WTC11 (cell line): Measurements from ENCODE around the gene CDH13. TPM values are rescaled to one million over a fixed set of nuclear protein-coding genes. Genes with fewer than 3 reads are reported as not detected.

ENCODE experiments used
- ATAC-seq: fragments of 200-7000 bp; cut with Tn5 transposase; 2 replicates; pipeline ENCODE4 v1.10.0; 2021; ENCODE audit warnings: mild to moderate bottlenecking, moderate library complexity
- CTCF ChIA-PET: fragments of 300-600 bp; sonication (Branson Sonifier 250); formaldehyde crosslinking; loops from one replicate; lab custom pipeline; 2021; ENCODE audit warnings: antibody characterized with exemption; lab: Charles Lee
- POLR2A ChIA-PET: fragments of 350-600 bp; sonication (Branson Sonifier 250); formaldehyde crosslinking; loops from one replicate; lab custom pipeline; 2021; ENCODE audit warnings: antibody characterized with exemption; lab: Charles Lee
- DNase-seq: peaks from one replicate; pipeline ENCODE4 v3.0.0; 2021; ENCODE audit warnings: low spot score
- H3K27ac Mint-ChIP-seq: 2 replicates; pipeline ENCODE4 v1.8.0; 2021; ENCODE audit warnings: mixed read lengths
- H3K27me3 Mint-ChIP-seq: 2 replicates; pipeline ENCODE4 v1.8.0; 2021; ENCODE audit warnings: low read depth, mild to moderate bottlenecking, moderate library complexity, mixed read lengths
- H3K36me3 Mint-ChIP-seq: 2 replicates; pipeline ENCODE4 v1.8.0; 2021; ENCODE audit warnings: mixed read lengths
- H3K4me1 Mint-ChIP-seq: 2 replicates; pipeline ENCODE4 v1.8.0; 2022; ENCODE audit warnings: mixed read lengths
- H3K4me3 Mint-ChIP-seq: 2 replicates; pipeline ENCODE4 v1.8.0; 2021; ENCODE audit warnings: mild to moderate bottlenecking, moderate library complexity, mixed read lengths
- H3K9me3 Mint-ChIP-seq: 2 replicates; pipeline ENCODE4 v1.8.0; 2021; ENCODE audit warnings: mixed read lengths
- ATF1 ChIP-seq: sonication (generic); formaldehyde crosslinking; IDR thresholded peaks from 2 replicates; pipeline ENCODE4 v1.8.1; 2023; ENCODE audit warnings: mild to moderate bottlenecking, moderate library complexity, missing genetic modification reagents
- ATF2 ChIP-seq: sonication (generic); formaldehyde crosslinking; IDR thresholded peaks from 2 replicates; pipeline ENCODE4 v1.8.1; 2022; ENCODE audit warnings: low read depth, missing genetic modification reagents, borderline replicate concordance
- EMX1 ChIP-seq: fragments of 250-450 bp; sonication (Bioruptor Pico); IDR thresholded peaks from 2 replicates; pipeline ENCODE4 v1.8.0; 2021; ENCODE audit warnings: mild to moderate bottlenecking
- ERG ChIP-seq: fragments of 250-450 bp; sonication (Bioruptor Pico); IDR thresholded peaks from 2 replicates; pipeline ENCODE4 v1.8.0; 2021; ENCODE audit warnings: mild to moderate bottlenecking
- ESRRA ChIP-seq: sonication (generic); formaldehyde crosslinking; IDR thresholded peaks from 2 replicates; pipeline ENCODE4 v1.8.1; 2022; ENCODE audit warnings: mild to moderate bottlenecking, missing genetic modification reagents, borderline replicate concordance
- HMGA2 ChIP-seq: fragments of 250-450 bp; sonication (Bioruptor Pico); IDR thresholded peaks from 2 replicates; pipeline ENCODE4 v1.4.0; 2021; ENCODE audit warnings: mild to moderate bottlenecking, moderate library complexity
- HMGXB4 ChIP-seq: sonication (generic); formaldehyde crosslinking; IDR thresholded peaks from 2 replicates; pipeline ENCODE4 v1.8.1; 2023; ENCODE audit warnings: mild to moderate bottlenecking, moderate library complexity, missing genetic modification reagents
- IRF1 ChIP-seq: sonication (generic); formaldehyde crosslinking; IDR thresholded peaks from 2 replicates; pipeline ENCODE4 v1.8.0; 2023; ENCODE audit warnings: missing genetic modification reagents
- MYBL2 ChIP-seq: sonication (generic); formaldehyde crosslinking; IDR thresholded peaks from 2 replicates; pipeline ENCODE4 v1.8.1; 2023; ENCODE audit warnings: mild to moderate bottlenecking, moderate library complexity, missing genetic modification reagents
- NFYB ChIP-seq: sonication (generic); formaldehyde crosslinking; conservative IDR thresholded peaks from 2 replicates; pipeline ENCODE4 v1.8.0; 2022; ENCODE audit warnings: low read depth, missing genetic modification reagents
- PRDM15 ChIP-seq: sonication (generic); formaldehyde crosslinking; IDR thresholded peaks from 2 replicates; pipeline ENCODE4 v1.8.0; 2022; ENCODE audit warnings: missing genetic modification reagents
- PREB ChIP-seq: sonication (generic); formaldehyde crosslinking; IDR thresholded peaks from 2 replicates; pipeline ENCODE4 v1.8.1; 2022; ENCODE audit warnings: mild to moderate bottlenecking, missing genetic modification reagents, moderate library complexity, borderline replicate concordance
- RORB ChIP-seq: fragments of 250-450 bp; sonication (Bioruptor Pico); IDR thresholded peaks from 2 replicates; pipeline ENCODE4 v1.9.0; 2021; ENCODE audit warnings: mild to moderate bottlenecking
- TEAD1 ChIP-seq: sonication (generic); formaldehyde crosslinking; IDR thresholded peaks from 2 replicates; pipeline ENCODE4 v1.8.0; 2022; ENCODE audit warnings: mild to moderate bottlenecking, missing genetic modification reagents
- TP53 ChIP-seq: sonication (generic); formaldehyde crosslinking; IDR thresholded peaks from 2 replicates; pipeline ENCODE4 v1.8.1; 2023; ENCODE audit warnings: mild to moderate bottlenecking, missing genetic modification reagents
- ZBTB43 ChIP-seq: sonication (generic); formaldehyde crosslinking; IDR thresholded peaks from 2 replicates; pipeline ENCODE4 v1.8.1; 2023; ENCODE audit warnings: mild to moderate bottlenecking, missing genetic modification reagents
- total RNA-seq: library from RNA; stranded (reverse); gene quantifications from 3 replicates; pipeline ENCODE4 v1.2.3, GENCODE V29; 2021

Gene CDH13
- total RNA-seq, 1 experiment from 2014 or later: 0.81 TPM

GRCh38 chr16:83592778-83593177 lies 966.0 kb downstream of the CDH13 start:
- H3K36me3 Mint-ChIP-seq: no peaks in the 10 kb centered on the region
- H3K4me1 Mint-ChIP-seq: 0 out of 2 replicates have a peak, but pooled peaks cover 4% of the 10 kb centered on the region
- ATAC-seq: no peak
- DNase-seq: no peak
- no peak overlapping the region for H3K27ac Mint-ChIP-seq
- H3K27me3 Mint-ChIP-seq: peaks cover 11% of the 10 kb centered on the region; the same call in 1 of the 2 replicates
- no peak overlapping the region for H3K4me3 Mint-ChIP-seq
- TF ChIP-seq EMX1: no peak
- no peak for TF ChIP-seq MYBL2 (CRISPR knock-in tag)
- TF ChIP-seq HMGA2: no peak
- TF ChIP-seq ATF2: no peak
- TF ChIP-seq TEAD1 (CRISPR knock-in tag): no peak
- no peak for TF ChIP-seq IRF1 (CRISPR knock-in tag)
- TF ChIP-seq PREB: no peak
- TF ChIP-seq RORB (CRISPR knock-in tag): no peak
- no peak for TF ChIP-seq ATF1 (CRISPR knock-in tag)
- no peak for TF ChIP-seq PRDM15 (CRISPR knock-in tag)
- TF ChIP-seq ZBTB43 (CRISPR knock-in tag): no peak
- no peak for TF ChIP-seq NFYB (CRISPR knock-in tag)
- TF ChIP-seq ESRRA (CRISPR knock-in tag): no peak
- no peak for TF ChIP-seq TP53 (CRISPR knock-in tag)
- TF ChIP-seq ERG (CRISPR knock-in tag): no peak
- no peak for TF ChIP-seq HMGXB4 (CRISPR knock-in tag)
- no peaks in the 10 kb centered on the region for H3K9me3 Mint-ChIP-seq
- ChIA-PET POLR2A (no interaction called here), CTCF (interaction anchor here (1.3 kb wide), 1 partner anchor 14 kb away, joined by 7 read pairs; no protein-coding TSS in a partner anchor)
